ENCODE results near the gene FAM83F.

Gene FAM83F

DNA sequence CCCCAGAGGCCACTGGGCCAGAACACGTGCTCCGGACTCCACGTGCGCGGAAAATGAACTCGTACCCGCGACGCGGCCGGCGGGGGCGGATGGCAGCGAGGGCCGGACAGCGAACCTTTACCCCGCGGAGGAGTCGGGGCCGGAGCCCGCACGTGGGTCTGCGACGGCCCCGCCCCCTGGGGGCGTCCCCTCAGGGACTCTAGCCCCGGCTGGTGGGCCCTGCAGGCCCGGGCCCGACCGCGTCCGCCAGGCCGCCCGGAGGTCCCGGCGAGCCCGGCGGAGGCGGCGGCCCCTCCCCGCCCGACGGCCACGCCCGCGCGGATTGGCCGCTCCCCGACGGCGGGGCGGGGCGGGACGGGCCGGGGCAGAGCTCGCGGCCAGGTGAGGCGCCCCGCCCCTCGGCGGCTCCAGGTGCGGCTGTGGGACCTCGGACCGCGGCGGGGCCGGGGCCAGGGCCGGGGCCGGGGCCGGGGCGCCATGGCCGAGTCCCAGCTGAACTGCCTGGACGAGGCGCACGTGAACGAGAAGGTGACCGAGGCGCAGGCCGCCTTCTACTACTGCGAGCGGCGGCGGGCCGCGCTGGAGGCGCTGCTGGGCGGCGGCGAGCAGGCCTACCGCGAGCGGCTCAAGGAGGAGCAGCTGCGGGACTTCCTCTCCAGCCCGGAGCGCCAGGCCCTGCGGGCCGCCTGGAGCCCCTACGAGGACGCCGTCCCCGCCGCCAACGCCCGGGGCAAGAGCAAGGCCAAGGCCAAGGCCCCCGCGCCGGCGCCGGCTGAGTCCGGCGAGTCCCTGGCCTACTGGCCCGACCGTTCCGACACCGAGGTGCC lies at the start of gene FAM83F:
Gene FAM83F (plus strand): TSS at position 389 of the 827 bp plus-strand sequence. CDS start 89 bp downstream, at position 478.
- peak in 1 of 2 donors; percentile 25 for DNase-seq

DNA sequence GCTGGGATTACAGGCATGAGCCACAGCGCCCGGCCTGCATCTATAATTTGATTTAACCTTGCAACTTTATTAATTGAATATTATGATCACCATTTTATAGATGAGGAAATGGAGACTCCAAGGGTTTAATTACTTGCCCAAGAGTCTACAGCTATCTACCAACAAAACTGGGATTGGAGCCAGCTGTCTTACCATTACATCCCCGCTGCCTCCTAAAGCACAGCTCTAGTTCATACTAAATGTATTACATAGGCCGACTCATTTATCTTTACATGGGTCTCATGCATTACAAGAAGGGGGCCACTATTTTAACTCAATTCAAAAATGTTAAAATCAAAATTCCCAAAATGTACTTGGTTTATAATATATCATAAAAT lies 48.6 kb upstream of the FAM83F start:
- DNase-seq: no peak

DNA sequence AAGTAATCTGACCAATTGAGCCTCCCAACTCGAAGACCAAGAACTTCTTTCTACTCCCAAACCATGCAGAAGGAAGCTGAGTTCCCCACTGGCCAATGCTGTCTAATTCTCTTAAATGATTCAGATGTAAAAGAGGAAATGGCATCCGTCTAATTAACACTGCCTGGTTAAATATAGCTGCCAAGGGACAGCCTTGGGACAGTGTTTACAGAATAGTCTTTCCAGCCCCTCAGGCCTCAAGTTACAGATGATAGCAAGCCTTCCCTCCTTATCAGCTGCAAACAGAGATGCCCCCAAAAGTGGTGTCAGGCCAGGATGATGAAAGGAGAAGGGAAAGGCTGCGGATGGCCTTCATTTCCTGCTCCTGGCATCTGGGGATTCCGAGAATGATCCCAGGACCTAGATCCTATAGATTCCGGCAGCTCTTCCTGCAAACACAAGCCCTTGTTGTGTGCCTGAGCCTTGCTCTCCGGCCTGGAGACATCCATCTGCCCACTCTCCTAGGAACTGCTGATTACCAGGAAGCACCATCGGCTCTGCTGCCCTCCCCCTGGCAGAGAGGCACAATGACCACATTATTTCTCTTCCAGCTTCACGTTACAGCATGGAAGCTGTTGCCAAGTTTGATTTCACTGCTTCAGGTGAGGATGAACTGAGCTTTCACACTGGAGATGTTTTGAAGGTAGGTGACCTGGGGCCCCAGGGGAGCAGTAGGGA lies 48.1 kb upstream of the FAM83F start:
- DNase-seq: no peak

DNA sequence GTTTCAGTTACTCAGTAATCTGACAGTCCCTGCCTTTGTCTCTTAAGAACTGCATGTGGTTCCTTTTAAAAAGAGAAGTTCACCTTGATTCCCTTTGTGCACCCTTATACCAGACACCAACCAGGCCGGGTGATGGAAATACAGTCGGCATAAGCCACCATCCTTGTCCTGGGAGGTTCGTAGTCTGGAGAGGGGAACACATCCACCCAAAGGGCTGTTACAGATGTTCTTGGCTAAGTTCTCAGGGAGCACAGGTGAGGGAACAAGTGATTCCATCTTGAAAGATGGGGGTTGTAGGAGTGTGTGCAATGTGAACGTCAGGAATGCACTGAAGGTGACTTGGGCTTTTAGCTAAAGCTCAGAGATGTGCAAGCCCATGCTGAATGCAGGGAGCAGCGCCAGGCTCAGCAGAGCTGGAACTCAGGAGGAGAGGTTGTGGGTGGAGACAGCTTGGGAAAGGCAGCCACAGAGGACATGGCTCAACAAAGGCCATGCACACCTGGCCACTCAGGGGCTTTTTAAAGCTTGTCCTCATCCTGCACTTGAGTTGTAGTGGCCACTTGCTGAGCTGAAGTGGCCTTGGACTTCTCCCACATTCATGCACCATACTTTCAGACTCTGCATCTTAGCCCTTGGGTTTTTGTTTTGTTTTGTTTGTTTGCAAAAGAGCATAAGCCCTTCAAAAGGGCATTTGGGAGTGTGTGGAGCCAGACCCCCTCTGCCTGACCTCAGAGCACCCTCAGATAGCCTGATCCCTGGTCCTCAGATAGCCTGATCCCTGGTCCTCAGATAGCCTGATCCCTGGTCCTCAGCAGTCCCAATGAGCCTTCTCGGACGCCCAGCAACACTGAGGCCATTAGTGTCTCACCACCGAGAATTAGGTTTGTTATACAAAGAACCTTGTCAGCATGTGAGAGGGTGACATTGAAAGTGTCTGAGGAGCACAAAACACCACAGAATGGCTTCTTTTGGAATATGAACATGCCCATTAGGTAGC lies 47.2 kb upstream of the FAM83F start:
- no peak for DNase-seq

DNA sequence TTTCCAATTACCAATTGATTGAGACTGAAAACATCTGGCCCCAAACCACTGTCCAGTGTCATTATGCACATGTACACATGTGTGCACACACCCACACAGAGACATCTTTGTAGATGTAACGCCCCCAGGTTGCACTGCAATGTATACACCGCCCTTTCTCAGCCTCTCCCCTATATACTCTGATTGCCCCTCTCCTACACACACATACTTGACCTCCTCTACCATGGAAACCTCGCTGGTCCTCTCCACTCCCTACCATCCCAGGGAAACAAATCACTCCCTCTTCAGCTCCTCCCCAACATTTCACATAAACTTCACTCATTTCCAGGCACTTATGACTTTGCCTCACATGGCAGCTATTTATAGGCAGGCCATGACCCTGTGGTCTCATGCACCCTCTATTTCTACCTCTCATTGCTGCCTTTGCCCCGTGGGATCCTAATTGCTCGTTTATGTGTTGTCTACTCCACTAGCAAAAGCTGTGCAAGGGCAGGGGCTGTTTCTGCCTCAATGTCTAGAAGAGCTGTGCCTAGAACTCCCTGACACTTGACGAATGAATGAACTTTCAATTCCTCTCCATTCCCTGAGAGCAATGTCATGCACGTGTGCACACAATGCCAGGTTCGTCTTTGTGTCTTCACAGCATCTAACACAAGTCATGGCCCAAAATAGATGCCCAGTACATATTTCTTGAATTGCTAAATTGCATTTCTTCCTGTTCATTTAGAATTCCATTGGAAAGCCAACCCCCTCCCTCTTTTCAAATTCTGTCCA lies 44.6 kb upstream of the FAM83F start:
- DNase-seq: no peak

DNA sequence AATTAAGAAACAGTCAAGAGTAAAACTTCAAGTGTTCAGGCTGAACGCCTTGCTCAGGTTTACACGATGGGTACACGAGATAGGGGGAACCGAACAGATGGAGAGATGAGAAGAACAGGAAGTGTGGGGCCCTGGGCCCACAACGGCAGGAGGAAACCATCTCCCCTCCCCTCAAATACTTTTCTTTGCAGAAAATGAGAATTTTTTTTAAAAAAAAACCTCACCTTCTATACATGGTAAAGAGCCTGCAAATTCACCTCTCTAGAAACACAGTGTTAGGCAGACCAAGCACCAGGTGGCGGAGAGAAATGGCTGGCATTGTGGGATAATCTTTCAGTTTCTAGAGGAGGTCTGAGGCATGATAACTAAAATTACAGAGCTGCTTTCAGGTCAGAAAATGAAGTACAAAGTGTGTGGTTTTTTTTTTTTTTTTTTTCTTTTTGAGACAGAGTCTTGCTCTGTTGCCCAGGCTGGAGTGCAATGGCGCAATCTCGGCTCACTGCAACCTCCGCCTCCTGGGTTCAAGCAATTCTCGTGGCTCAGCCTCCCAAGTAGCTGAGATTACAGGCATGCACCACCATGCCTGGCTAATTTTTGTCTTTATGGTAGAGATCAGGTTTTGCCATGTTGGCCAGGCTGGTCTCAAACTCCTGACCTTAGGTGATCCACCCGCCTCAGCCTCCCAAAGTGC lies 43.0 kb upstream of the FAM83F start:
- peak in 1 of 2 donors; percentile 57 for DNase-seq

DNA sequence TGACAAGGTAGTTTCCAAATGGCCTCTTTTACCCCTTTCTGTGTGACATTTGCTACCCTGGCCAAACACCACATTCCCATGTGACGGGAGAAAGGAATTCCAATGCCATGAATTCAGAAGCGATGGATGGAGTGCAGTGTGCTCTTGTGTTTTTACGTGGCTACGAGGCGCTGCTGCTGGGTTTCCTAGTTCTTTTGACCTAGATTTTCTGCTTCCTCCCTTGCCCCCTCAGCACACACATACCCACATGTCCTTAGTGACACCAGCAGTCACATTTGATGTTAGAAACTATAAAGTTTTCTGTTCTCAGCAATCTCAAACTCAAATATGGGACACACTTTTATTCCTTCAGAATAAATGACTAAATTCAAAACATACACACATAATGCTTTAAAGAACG lies 42.4 kb upstream of the FAM83F start:
- DNase-seq: no peak

DNA sequence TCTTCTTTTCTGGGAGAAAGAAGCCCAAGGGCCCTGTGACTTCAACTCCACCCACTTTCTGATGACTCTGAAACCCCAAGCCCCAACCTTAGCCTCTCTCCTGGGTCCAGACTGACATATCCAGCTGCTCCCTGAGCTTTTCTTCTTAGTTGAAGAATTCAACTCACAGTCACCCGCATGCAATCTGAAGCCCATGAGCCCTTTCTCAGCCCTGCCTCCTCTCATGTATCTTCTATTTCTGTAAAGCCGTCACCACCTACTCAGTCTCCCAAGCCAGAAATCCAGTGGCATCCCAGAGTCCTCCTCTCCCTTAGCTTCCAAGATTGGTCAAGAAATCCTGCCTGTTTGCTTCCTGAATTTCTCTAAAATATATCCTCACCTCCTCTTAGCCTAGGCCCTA lies 41.7 kb upstream of the FAM83F start:
- DNase-seq: no peak

DNA sequence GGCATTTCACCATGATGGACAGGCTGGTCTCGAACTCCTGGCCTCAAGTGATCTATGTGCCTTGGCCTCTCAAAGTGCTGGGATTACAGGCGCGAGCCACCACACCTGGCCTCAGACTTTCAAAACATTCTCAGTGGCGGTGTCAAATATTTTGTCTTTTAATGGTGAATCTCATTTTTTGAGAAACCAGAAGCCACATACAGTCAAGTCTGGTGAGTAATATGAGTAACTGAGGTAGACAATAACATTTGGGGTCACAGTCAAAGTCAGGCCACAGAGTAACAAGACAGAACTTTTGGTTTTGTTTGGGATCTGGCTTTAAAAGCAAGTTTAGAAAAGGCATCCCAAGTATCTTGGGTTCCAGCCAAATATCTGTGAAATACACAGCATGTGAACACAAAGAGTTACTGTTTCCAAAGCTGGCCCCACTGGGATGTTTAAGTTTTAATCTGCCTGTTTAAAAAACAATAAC lies 40.1 kb upstream of the FAM83F start:
- DNase-seq: no peak

DNA sequence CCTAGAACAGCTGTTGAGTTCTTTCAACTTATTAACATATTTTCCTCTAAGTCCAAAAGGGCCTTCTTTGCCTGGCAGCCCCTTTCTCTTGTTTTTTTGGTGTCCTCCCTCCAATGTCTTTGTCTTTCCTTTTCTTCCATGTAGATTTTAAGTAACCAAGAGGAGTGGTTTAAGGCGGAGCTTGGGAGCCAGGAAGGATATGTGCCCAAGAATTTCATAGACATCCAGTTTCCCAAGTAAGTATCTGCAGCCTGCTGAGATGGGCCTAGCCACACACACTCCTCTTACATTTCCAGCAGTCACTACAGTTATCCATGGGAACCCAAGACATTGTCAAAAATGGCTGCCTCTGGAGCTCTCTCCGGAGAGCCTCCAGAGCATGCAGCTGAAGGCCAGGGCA lies 39.1 kb upstream of the FAM83F start:
- DNase-seq: no peak

DNA sequence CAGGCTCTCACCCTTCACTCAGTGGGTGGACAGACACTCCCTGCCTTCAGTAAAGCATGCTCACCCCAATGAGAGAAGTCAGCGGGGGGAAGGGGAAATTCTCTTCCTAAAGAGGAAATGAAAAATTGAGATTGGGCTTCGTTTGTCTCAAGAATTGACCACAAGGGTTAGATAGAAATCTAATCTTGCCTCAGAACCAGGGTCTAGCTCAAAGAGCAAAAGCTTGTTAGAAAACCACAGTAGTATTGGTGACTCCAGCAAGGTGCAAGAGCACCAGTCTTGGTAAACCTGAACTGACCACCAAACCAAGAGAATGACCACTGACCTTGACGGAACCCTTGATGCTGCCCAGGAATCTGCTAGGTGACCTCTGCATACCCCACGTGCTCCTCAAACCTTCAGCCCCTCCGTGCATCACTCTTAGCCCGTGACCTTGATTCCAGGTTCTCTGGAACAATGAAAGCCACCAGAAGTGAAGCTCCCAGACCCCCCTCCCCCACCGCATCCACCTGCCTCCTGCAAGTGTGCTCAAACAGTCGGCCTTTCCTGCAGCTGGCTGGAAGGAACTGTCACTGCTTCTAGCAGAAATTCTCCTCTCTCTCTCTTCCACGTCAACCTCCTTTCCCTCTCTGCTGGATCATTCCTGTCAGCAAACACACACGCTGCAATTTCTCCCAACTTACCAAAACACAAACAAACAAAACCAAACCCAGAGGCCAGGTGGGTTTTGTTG lies 37.7 kb upstream of the FAM83F start:
- DNase-seq: no peak

DNA sequence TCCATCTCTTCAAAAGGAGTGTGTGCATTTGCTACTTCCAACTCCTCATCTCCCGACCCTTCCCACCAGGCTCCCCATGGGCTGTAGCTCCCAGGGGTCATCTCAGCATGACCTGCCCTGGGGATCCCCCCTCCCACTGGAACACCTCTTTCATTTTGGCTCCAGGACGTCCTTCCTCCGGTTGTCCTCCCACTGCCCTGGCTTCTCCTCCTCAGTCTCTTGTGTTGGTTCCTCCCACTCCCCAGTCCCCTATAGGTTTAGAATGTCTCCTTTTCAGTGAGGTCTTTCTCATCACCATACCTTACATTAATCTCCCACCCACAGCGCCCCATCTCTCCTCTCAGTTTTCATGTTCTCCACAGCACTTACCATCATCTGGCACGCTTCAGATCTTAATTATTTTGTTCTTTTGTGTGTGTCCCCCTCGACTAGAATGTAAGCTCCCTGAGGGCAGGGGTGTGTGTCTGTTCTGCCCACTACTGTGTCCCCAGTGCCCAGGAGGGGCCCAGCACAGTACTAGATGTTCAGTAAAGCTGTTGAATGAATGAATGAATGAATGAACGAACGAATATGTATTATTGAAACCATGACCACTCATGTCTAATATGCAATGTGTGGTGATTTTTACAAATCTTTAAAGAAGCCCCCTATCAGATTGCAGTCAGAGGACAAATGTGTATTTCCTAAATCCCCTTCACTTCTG lies 36.6 kb upstream of the FAM83F start:
- DNase-seq: no peak

DNA sequence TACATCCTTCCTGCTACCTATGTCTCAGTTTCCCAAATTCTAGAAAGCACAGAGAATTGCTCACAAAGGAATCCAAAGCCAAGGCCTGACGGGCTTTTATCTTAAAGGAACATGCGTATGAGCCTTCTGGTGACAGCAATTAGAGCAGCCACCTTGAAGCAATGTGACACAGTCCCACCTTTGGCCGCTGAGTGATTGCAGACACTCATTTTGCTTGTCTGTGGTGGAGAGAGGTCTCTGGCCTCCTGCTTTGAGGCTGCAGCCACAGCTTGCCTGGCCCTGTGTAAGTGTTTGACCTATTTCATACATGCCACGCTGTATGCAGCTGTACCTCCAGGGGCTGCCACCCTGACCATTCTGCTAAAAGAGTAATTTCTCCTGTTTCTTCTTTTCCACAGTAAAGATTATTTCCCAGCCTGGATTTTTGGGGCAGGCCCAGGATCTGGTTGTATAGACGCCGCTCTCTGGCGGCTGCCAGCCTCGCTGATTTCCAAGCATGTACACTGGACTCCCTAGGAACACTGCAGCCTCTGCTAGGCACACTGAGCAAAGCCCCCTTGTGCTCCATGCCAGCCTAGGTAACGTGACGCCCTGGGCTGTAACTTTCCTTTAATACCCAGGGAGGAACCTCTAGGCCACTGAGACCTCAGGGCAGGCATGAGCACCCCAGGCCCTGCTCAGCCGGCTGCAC lies 35.7 kb upstream of the FAM83F start:
- no peak for DNase-seq

DNA sequence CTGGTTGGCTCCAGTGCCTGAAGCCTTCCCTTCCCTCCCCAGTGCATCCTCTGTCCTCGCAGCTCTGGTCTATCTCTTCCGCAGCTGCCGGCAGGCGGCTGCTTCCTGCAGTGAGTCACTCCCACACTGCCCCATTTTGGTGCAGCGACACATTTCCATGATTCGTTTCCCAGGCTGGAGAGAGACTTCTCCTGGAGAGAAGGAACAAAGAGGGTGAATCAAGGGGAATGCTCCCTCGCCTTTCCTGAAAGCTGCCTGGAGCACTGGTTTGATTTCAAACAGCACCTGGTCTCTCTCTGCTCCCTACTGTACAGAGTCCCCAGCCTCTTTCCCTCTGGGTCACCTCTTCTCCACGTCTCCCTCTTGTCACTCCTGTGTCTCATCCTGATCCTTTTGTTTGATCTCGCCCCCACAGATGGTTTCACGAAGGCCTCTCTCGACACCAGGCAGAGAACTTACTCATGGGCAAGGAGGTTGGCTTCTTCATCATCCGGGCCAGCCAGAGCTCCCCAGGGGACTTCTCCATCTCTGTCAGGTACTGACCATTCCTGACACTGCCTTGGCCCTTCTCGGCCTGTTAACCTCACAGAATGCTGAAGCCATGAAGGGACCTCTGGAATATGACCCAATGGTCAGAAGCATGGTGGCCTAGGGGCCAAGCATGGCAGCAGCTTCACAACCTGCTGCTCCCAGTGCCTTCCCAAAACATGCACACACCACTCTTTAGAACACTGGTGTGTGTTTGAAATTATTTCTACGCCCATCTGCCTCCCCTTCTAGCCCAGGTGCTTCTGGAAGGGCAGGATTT lies 34.9 kb upstream of the FAM83F start, which contains the start of gene TMA7B:
Gene TMA7B (plus strand): TSS at position 758 of the 808 bp plus-strand sequence. CDS start 3,978 bp downstream, outside the sequence.
- DNase-seq: peak; percentile 33 to 43

DNA sequence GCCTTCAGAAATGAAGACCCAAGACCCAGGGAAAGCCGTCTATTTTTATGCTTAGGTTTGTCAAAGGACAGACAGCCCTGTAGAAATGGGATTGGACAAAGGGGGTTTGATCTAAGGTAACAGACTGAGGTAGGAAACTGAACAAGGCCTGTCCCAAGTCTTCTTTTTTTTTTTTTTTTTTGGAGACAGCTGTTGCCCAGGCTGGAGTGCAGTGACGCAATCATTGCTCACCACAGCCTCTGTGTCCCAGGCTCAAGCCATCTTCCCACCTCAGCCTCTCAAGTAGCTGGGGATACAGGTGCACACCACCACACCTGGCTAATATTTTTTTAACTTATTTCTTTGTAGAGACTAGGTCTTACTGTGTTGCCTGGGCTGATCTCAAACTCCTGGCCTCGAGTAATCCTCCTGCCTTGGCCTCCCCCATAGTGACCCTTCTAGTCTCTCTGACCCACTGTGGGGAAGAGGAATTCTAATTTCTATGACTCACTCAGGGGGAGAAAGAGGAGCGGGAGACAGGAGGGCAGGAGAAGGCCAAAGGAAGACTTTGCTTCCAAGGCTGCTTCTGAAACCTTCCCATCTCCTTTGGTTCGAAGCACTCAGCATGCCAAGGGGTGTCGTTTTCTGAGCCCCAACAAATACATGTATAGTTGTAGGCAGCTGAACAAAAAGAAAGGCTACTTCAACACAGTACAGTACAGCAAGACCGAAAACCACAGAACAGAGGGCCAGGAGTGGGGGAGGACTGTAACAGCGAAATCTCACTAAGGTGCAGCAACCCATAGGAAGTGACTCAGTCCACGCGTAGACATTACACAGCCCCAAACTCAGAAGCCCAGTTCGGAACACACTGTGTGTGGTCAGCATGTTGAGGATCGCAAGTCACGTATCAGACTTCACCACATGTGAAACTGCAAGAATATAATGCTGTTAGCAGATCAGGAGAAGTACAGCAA lies 33.7 kb upstream of the FAM83F start:
- DNase-seq: peak; percentile 77 to 82

DNA sequence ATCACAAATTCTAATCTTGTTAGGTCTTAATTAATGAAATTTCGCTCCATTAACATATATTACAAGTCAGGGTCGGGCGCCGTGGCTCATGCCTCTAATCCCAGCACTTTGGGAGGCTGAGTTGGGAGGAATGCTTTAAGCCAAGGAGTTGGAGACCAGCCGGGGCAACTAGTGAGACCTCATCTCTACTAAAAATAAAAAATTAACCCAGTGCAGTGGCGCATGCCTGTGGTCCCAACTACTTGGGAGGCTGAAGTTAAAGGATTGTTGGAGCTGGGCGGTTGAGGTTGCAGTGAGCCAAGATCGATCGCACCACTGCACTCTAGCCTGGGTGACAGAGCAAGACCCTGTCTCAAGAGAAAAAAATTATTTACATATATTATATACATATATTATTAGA lies 32.7 kb upstream of the FAM83F start:
- no peak for DNase-seq

DNA sequence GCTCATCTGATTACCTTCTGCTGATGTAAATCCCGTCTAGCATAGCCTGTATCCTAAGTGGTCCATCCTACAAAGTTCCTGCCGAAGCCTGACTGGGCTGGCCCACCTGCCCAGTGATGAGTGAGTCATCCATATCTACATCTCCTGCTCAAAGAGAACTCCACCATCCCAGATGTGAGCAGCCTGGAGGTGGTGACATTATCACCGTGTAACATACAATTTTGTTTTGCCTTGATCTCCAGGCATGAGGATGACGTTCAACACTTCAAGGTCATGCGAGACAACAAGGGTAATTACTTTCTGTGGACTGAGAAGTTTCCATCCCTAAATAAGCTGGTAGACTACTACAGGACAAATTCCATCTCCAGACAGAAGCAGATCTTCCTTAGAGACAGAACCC lies 29.0 kb upstream of the FAM83F start:
- DNase-seq: no peak

All from CD4-positive, alpha-beta T cell treated with Interleukin-4 for 1 hour (primary cell).